BE2C (cell line): ENCODE measurements around the gene SPART.

Source experiments
- DNase-seq: peaks from one replicate; pipeline ENCODE4 v3.0.0-alpha.2; 2020
- H3K27me3 ChIP-seq: fragments of 250-450 bp; sonication (Bioruptor Pico); 2 replicates; pipeline ENCODE4 v1.5.1; 2020; ENCODE audit warnings: mild to moderate bottlenecking
- H3K36me3 ChIP-seq: fragments of 250-450 bp; sonication (Bioruptor Pico); 2 replicates; pipeline ENCODE4 v1.5.1; 2020; ENCODE audit warnings: mild to moderate bottlenecking
- H3K4me1 ChIP-seq: fragments of 250-450 bp; sonication (Bioruptor Pico); 2 replicates; pipeline ENCODE4 v1.5.1; 2020
- H3K4me3 ChIP-seq: 2 replicates; pipeline ENCODE4 v1.5.1; 2011; ENCODE audit warnings: low read depth, low read length
- H3K9me3 ChIP-seq: fragments of 250-450 bp; sonication (Bioruptor Pico); 2 replicates; pipeline ENCODE4 v1.5.1; 2020
- TF ChIP-seq, protein P1 (sequence below): IDR thresholded peaks from 2 replicates; pipeline ENCODE4 v1.5.1; 2012; ENCODE audit warnings: mild to moderate bottlenecking, low read depth, low read length

Gene SPART

GRCh38 chr13:36356058-36356457 is 9.9 kb upstream of the SPART start:
- TF ChIP-seq, protein P1, sequence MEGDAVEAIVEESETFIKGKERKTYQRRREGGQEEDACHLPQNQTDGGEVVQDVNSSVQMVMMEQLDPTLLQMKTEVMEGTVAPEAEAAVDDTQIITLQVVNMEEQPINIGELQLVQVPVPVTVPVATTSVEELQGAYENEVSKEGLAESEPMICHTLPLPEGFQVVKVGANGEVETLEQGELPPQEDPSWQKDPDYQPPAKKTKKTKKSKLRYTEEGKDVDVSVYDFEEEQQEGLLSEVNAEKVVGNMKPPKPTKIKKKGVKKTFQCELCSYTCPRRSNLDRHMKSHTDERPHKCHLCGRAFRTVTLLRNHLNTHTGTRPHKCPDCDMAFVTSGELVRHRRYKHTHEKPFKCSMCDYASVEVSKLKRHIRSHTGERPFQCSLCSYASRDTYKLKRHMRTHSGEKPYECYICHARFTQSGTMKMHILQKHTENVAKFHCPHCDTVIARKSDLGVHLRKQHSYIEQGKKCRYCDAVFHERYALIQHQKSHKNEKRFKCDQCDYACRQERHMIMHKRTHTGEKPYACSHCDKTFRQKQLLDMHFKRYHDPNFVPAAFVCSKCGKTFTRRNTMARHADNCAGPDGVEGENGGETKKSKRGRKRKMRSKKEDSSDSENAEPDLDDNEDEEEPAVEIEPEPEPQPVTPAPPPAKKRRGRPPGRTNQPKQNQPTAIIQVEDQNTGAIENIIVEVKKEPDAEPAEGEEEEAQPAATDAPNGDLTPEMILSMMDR: no peak
- Histone ChIP-seq H3K27me3 (peaks cover 7% of the 10 kb centered on the region; the same call in 1 of the 2 replicates), H3K4me3 (no peak overlapping the region), H3K4me1 (no peaks in the 10 kb centered on the region), H3K36me3 (no peaks in the 10 kb centered on the region), H3K9me3 (no peaks in the 10 kb centered on the region)
- DNase-seq: no peak

DNA sequence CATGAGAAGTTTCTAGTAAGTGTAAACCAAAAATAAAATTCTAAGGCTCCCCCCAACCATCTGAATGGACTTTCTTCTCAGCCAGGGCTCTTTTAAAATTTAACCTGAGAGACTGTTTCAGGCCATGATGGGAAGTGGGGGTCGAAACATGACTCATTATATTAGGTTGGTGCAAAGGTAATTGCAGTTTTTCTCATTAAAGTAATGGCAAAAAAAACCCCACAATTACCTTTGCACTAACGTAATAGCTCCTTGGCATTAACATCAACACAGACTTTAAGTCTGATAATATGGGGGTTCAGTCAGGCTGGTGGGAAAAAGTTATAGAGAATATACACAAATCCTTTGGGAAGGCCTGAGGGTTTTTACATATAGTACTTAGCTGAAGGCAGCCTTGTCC is 9.4 kb upstream of the SPART start:
- Histone ChIP-seq H3K4me3 (no peak overlapping the region), H3K4me1 (no peaks in the 10 kb centered on the region), H3K9me3 (no peaks in the 10 kb centered on the region), H3K27me3 (peaks cover 7% of the 10 kb centered on the region; the same call in 1 of the 2 replicates), H3K36me3 (no peaks in the 10 kb centered on the region)
- TF ChIP-seq, protein P1: no peak
- no peak for DNase-seq

GRCh38 chr13:36354842-36355623 is 8.8 kb upstream of the SPART start:
- no peak for DNase-seq
- Histone ChIP-seq H3K36me3 (no peaks in the 10 kb centered on the region), H3K27me3 (peaks cover 7% of the 10 kb centered on the region; the same call in 1 of the 2 replicates), H3K4me3 (no peak overlapping the region), H3K9me3 (no peaks in the 10 kb centered on the region), H3K4me1 (no peaks in the 10 kb centered on the region)
- TF ChIP-seq, protein P1: no peak

DNA sequence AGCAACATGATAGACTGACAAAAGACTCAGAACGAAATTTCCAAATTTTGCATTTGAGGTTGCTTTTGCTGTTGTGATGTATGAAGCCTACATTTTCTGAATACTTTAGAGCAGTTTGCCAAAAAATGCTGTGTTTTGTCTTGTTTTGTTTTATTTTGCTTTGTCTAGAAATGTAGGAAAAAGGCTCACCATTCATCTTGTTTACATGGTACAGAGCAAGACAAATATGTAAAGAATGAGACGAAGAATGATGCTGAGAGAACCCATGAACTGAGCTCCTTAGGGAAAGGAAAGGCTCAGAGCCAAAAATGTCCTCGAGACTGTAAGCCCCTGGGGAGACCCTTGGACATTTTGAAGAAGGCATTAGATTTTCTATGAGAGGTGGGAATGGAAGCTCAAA is 6.8 kb upstream of the SPART start:
- H3K36me3 ChIP-seq: no peaks in the 10 kb centered on the region
- no peak for DNase-seq
- TF ChIP-seq, protein P1: no peak
- no peaks in the 10 kb centered on the region for H3K4me1 ChIP-seq
- no peak overlapping the region for H3K4me3 ChIP-seq
- H3K27me3 ChIP-seq: peaks cover 4% of the 10 kb centered on the region; the same call in 1 of the 2 replicates
- no peaks in the 10 kb centered on the region for H3K9me3 ChIP-seq

DNA sequence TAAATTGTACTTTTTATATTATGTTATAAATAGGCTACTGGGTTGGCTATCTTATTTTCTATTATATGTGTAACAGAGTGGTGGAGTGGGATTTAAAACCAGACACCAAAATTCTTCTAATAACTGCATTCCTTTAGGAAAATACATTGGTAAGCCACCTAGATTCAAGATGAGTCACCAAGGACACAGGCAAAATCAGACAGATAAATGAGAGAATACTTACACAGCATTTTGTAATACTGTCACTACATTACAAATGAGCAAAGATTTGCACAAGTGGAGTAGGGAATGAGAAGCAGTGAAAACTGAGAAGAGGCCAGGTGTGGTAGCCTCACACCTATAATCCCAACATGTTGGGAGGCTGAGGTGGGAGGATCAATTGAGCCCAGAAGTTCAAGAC is 6.2 kb upstream of the SPART start:
- Histone ChIP-seq H3K27me3 (peaks cover 4% of the 10 kb centered on the region; the same call in 1 of the 2 replicates), H3K4me3 (no peak overlapping the region), H3K9me3 (no peaks in the 10 kb centered on the region), H3K36me3 (no peaks in the 10 kb centered on the region), H3K4me1 (no peaks in the 10 kb centered on the region)
- TF ChIP-seq, protein P1: no peak
- no peak for DNase-seq

DNA sequence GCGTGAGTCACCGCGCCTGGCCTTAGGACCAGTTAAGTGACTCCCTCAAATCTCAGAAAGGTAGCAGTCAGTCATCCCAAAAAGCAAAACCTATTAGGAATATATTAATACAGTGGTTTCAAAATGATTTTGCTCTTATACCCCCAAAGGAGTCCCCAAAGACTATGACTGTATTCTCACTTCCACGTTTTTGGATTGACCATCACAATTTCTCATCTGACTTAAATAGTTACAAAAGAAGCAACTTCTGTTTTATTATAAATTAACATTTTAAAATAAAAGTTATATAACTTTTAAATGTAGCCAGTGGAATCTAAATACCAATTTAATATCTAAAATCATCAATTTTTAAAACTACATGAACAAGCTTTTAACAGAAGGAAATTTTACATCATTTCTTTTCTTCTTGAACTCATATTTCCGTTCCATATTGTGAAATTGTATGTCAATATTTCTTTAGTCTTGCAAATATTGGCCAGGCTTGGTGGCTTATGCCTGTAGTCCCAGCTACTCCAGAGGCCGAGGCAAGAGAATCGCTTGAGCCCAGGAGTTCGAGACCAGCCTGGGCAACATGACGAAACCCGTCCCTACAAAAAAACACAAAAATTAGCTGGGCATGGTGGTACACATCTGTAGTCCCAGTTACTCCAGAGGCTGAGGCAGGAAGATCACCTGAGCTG is 1.5 kb upstream of the SPART start:
- Histone ChIP-seq H3K4me1 (no peaks in the 10 kb centered on the region), H3K9me3 (no peaks in the 10 kb centered on the region), H3K36me3 (no peaks in the 10 kb centered on the region), H3K27me3 (no peaks in the 10 kb centered on the region), H3K4me3 (no peak overlapping the region)
- TF ChIP-seq, protein P1: no peak
- no peak for DNase-seq
